ENCODE data around the gene CCNC.

GRCh38 chr6:99563056-99563723 is 5.3 kb downstream of the CCNC start:
- no peak for TF ChIP-seq CTCF (conservative IDR thresholded peaks at IDR 0.05 in 1 of 2, IDR thresholded peaks at IDR 0.05 in 1 of 2; ENCODE audit: extremely low read depth in 1 of 2, insufficient read depth in 1 of 2, low read depth in 1 of 2, low read length in 2 of 2)
- no peak for TF ChIP-seq EZH2 (IDR thresholded peaks at IDR 0.05; ENCODE audit: borderline replicate concordance, low read length)

Measured in mammary epithelial cell (primary cell).